ENCODE results near the gene TOP3B. TPM values are rescaled to one million over a fixed set of nuclear protein-coding genes. Genes with fewer than 3 reads are reported as not detected.

Gene TOP3B
- total and polyA plus RNA-seq, 9 of the 15 experiments (the other 6 are each of a cell fraction or from before 2014, with no cell fraction given): 3.0 to 188 (median 112) TPM

- ATAC-seq: no peak
- no peak for FAIRE-seq
- TF ChIP-seq ATF3 (IDR thresholded peaks at IDR 0.05) (no peak), ATF3 (CRISPR knock-in tag; conservative IDR thresholded peaks at IDR 0.05) (0 out of 2 replicates have a peak, but pooled peaks have one; percentile 40), FOXJ2 (tag; IDR thresholded peaks at IDR 0.05) (no peak), POLR3G (IDR thresholded peaks at IDR 0.05; ENCODE audit: extremely low read depth, insufficient read length, insufficient replicate concordance) (no peak), ZBTB9 (CRISPR knock-in tag; IDR thresholded peaks at IDR 0.05) (no peak), KDM4B (IDR thresholded peaks at IDR 0.05; ENCODE audit: borderline replicate concordance in 2 of 2, low read depth in 1 of 2) (no peak), CREBBP (IDR thresholded peaks at IDR 0.05; ENCODE audit: low read depth, low read length) (no peak), ZNF75A (CRISPR knock-in tag; IDR thresholded peaks at IDR 0.05) (no peak), ZMIZ1 (IDR thresholded peaks at IDR 0.05; ENCODE audit: low read depth in 2 of 2, low read length in 2 of 2) (no peak), JUND (IDR thresholded peaks at IDR 0.05; ENCODE audit: borderline replicate concordance, low read depth, low read length) (0 out of 2 replicates have a peak, but pooled peaks have one; percentile 24), JUND (tag; IDR thresholded peaks at IDR 0.05; ENCODE audit: borderline replicate concordance, low read depth, low read length) (no peak), PPARD (CRISPR knock-in tag; IDR thresholded peaks at IDR 0.05) (no peak)
Observed at GRCh38 chr22:21942407-21943343, 39.9 kb downstream of the TOP3B start.

More at GRCh38 chr22:21942407-21943343, 39.9 kb downstream of the TOP3B start:
- in situ Hi-C loops (cut with MboI) (loop anchor here (25.0 kb wide), 3 partner anchors 405 to 805 kb away; partner anchors contain the start of gene HIC2), intact Hi-C loops (cut with micrococcal nuclease) (no loop called here)
- Histone ChIP-seq H4K20me1 (replicated peaks; ENCODE audit: control insufficient read depth, insufficient read depth, low read length) (peaks cover 14% of the 10 kb centered on the region; the same call in 1 of the 2 replicates), H3K79me2 (ENCODE audit: control insufficient read depth, insufficient read depth, low read length) (peaks cover 18% of the 10 kb centered on the region; the same call in 2 of the 3 replicates), H3K9me3 (replicated peaks; ENCODE audit: control insufficient read depth, insufficient read depth, low read depth, low read length) (no peaks in the 10 kb centered on the region), H3K4me3 (no peak overlapping the region), H3K27me3 (ENCODE audit: control insufficient read depth in 2 of 2, insufficient read depth in 2 of 2, low read length in 2 of 2) (no peaks in the 10 kb centered on the region), H3K36me3 (ENCODE audit: control insufficient read depth, insufficient read depth, low read length) (peaks cover 75% of the 10 kb centered on the region), H3K9ac (ENCODE audit: insufficient read depth in 1 of 2, low read depth in 2 of 2, low read length in 2 of 2) (peak overlapping the region in 1 of 2 experiments; percentile 71; a peak in 2 of 4 replicates), H3K4me2 (ENCODE audit: insufficient read depth, low read length) (no peak overlapping the region), H3K27ac (ENCODE audit: extremely low read depth, low read depth, low read length) (no peak overlapping the region), H3K4me1 (replicated peaks in 1 of 2; ENCODE audit: control insufficient read depth in 2 of 2, insufficient read depth in 2 of 2, low read length in 2 of 2) (peaks cover 21 to 56% of the 10 kb centered on the region in 2 experiments), H3K9me1 (ENCODE audit: control insufficient read depth, insufficient read depth, low read length) (peaks cover 17% of the 10 kb centered on the region), H2AFZ (ENCODE audit: low read depth, low read length) (no peak overlapping the region)
- POLR2A ChIA-PET: interaction anchor here (0.6 to 49.7 kb wide), 14 partner anchors 9 to 1065 kb away, joined by 3 to 1041 read pairs (median 4); partner anchors contain the start of genes PPM1F, TOP3B and YPEL1
- BruUV-seq (replicated peaks): no TSS peak
- CTCF ChIA-PET (ENCODE audit: low intra/inter-chr PET ratio): interaction anchor here (0.6 to 9.2 kb wide), 2 partner anchors 127 to 230 kb away, joined by 3 to 609 read pairs; no protein-coding TSS in a partner anchor
- DNase-seq (ENCODE audit: extremely low read depth in 1 of 4, low spot score in 3 of 4): no peak
- 76% methylated on average over 19 of the region's 19 CpGs for WGBS (ENCODE audit: insufficient coverage, low coverage, missing lambda C conversion rate)
